CD14-positive monocyte (primary cell): ENCODE data around the gene KLC3. TPM values are rescaled to one million over a fixed set of nuclear protein-coding genes. Genes with fewer than 3 reads are reported as not detected.

ENCODE experiments used
- DNase-seq, 3 donors: peaks; one replicate each; pipeline ENCODE4 v3.0.0-alpha.2; 2011 to 2022
- H2AFZ ChIP-seq: 2 replicates; pipeline ENCODE4 v1.6.0; 2012; ENCODE audit warnings: mild to moderate bottlenecking, low read depth, low read length, inconsistent platforms; ENCODE audit not compliant: insufficient read depth, poor library complexity, severe bottlenecking
- H3K27ac ChIP-seq, 2 donors: 1 replicate in 1 of 2; 2 replicates in 1 of 2; pipeline ENCODE4 v1.5.1; 2012 to 2013; ENCODE audit warnings: low read length in 2 of 2, control low read depth in 1 of 2, inconsistent platforms in 1 of 2, low read depth in 1 of 2, mild to moderate bottlenecking in 1 of 2
- H3K27me3 ChIP-seq, 2 donors: one replicate each; pipeline versions ENCODE4 v1.6.0 to v1.6.1; 2011 to 2013; ENCODE audit warnings: low read length in 2 of 2; ENCODE audit not compliant: control insufficient read depth in 2 of 2, insufficient read depth in 2 of 2
- H3K36me3 ChIP-seq, 2 donors: replicated peaks in 1 of 2; 1 replicate in 1 of 2; 2 replicates in 1 of 2; pipeline versions ENCODE4 v1.5.1 to v1.6.1; 2012 to 2013; ENCODE audit warnings: low read length in 2 of 2, control low read depth in 1 of 2, inconsistent platforms in 1 of 2, mild to moderate bottlenecking in 1 of 2; ENCODE audit not compliant: insufficient read depth in 2 of 2, control insufficient read depth in 1 of 2
- H3K4me1 ChIP-seq, 2 donors: 1 replicate in 1 of 2; 2 replicates in 1 of 2; pipeline versions ENCODE4 v1.5.1 to v1.6.1; 2012 to 2013; ENCODE audit warnings: low read length in 2 of 2, control low read depth in 1 of 2, inconsistent platforms in 1 of 2, mild to moderate bottlenecking in 1 of 2, moderate library complexity in 1 of 2; ENCODE audit not compliant: insufficient read depth in 2 of 2, control insufficient read depth in 1 of 2
- H3K4me2 ChIP-seq: replicated peaks from 2 replicates; pipeline ENCODE3; 2012; ENCODE audit warnings: low read length, moderate library complexity, mild to moderate bottlenecking; ENCODE audit not compliant: poor library complexity, severe bottlenecking; ENCODE audit errors: extremely low read depth
- H3K4me3 ChIP-seq, 3 experiments: fragments of 200-600 bp in 1 of 3; sonication (generic) in 1 of 3; replicated peaks in 1 of 3; 1 replicate in 2 of 3; 2 replicates in 1 of 3; pipeline ENCODE4 v1.5.1; 2011 to 2013; ENCODE audit warnings: low read length in 3 of 3, mild to moderate bottlenecking in 3 of 3, control low read depth in 2 of 3, low read depth in 2 of 3, inconsistent platforms in 1 of 3, moderate library complexity in 1 of 3
- H3K79me2 ChIP-seq: 2 replicates; pipeline ENCODE4 v1.6.0; 2012; ENCODE audit warnings: mild to moderate bottlenecking, control low read depth, inconsistent platforms, low read length, moderate library complexity; ENCODE audit not compliant: insufficient read depth
- H3K9ac ChIP-seq: 2 replicates; pipeline ENCODE4 v1.6.0; 2017; ENCODE audit warnings: low read length, mild to moderate bottlenecking; ENCODE audit not compliant: insufficient read depth, poor library complexity, severe bottlenecking
- H3K9me3 ChIP-seq, 2 donors: replicated peaks in 1 of 2; 1 replicate in 1 of 2; 2 replicates in 1 of 2; pipeline versions ENCODE4 v1.5.1 to v1.6.1; 2012 to 2013; ENCODE audit warnings: low read length in 2 of 2, control low read depth in 1 of 2; ENCODE audit not compliant: control insufficient read depth in 1 of 2, insufficient read depth in 1 of 2
- H4K20me1 ChIP-seq: 2 replicates; pipeline ENCODE4 v1.6.0; 2012; ENCODE audit warnings: mild to moderate bottlenecking, low read length, control low read depth, moderate library complexity; ENCODE audit not compliant: insufficient read depth
- H3K27ac Mint-ChIP-seq, 7 donors: one replicate each; pipeline ENCODE4 v1.8.0; 2020; ENCODE audit warnings: mild to moderate bottlenecking in 7 of 7, mixed read lengths in 7 of 7, moderate library complexity in 6 of 7, inconsistent platforms in 2 of 7
- H3K27me3 Mint-ChIP-seq, 3 donors: one replicate each; pipeline ENCODE4 v1.8.0; 2021 to 2022; ENCODE audit warnings: low read depth in 3 of 3, mild to moderate bottlenecking in 3 of 3, mixed read lengths in 3 of 3, moderate library complexity in 3 of 3, inconsistent platforms in 1 of 3
- H3K36me3 Mint-ChIP-seq, 2 donors: one replicate each; pipeline ENCODE4 v1.8.0; 2020; ENCODE audit warnings: mixed read lengths in 2 of 2, inconsistent platforms in 1 of 2, mild to moderate bottlenecking in 1 of 2
- H3K4me1 Mint-ChIP-seq: one replicate; pipeline ENCODE4 v1.8.0; 2020; ENCODE audit warnings: mild to moderate bottlenecking, mixed read lengths
- H3K4me3 Mint-ChIP-seq, 2 donors: one replicate each; pipeline ENCODE4 v1.8.0; 2020; ENCODE audit warnings: mild to moderate bottlenecking in 2 of 2, mixed read lengths in 2 of 2, moderate library complexity in 1 of 2
- H3K9me3 Mint-ChIP-seq, 7 donors: one replicate each; pipeline ENCODE4 v1.8.0; 2020 to 2022; ENCODE audit warnings: mixed read lengths in 7 of 7, mild to moderate bottlenecking in 6 of 7, moderate library complexity in 6 of 7, inconsistent platforms in 2 of 7
- CTCF ChIP-seq: fragments of 200-600 bp; IDR thresholded peaks from one replicate; pipeline ENCODE4 v1.8.0; 2022; ENCODE audit warnings: antibody characterized with exemption, mild to moderate bottlenecking
- WGBS: methylation state at CpG from one replicate; pipeline ENCODE4 v1.1.5; 2013; ENCODE audit warnings: missing lambda C conversion rate; ENCODE audit not compliant: insufficient coverage; 5-methylcytosine and 5-hydroxymethylcytosine counted together
- intact Hi-C, 2 donors: fragments of 100-400 bp; cut with micrococcal nuclease; formaldehyde crosslinking; loops; one replicate each; pipeline versions ENCODE4 v1.15.0 to v1.15.1; 2023
- polyA plus RNA-seq, 3 donors: library from polyadenylated mRNA; depleted of rRNA in 1 of 3; unstranded in 2 of 3; stranded (reverse) in 1 of 3; fragments of 300-500 nt in 2 of 3; fragments of >200 nt in 1 of 3; fragmentation: Illumina TruSeq in 2 of 3; gene quantifications; 1 replicate in 2 of 3; 2 replicates in 1 of 3; pipeline ENCODE4 v1.2.3, GENCODE V29; 2012 to 2021

The KLC3 gene
- polyA plus RNA-seq, 3 donors: not detected

DNA sequence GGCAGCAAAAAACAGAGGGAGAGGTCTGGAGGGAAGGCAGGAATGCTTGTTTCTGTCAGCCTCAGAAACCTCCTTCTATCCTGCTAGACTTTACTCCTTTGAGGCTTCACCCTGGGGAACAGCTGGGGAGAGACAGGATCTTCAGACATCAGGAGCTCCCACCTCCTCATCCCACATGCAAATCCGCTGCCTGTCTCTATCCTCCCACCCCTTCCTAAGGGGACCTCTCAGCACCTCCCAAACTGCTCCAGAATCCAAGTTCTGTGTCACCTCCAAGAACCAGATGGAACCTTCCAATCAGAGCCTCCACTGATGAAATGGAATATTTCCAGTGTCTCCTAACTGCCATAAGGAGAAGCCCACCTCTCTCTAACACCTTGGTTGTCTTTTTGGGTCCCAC, 39.6 kb downstream of the KLC3 start:
- no peak for TF ChIP-seq CTCF
- intact Hi-C loops: no loop called here
- peaks cover 15% of the 10 kb centered on the region for H3K4me1 Mint-ChIP-seq
- no peaks in the 10 kb centered on the region for H3K79me2 ChIP-seq
- peaks cover 12 to 19% (median 16%) of the 10 kb centered on the region in 3 donors for H3K27me3 Mint-ChIP-seq
- H3K36me3 ChIP-seq: no peaks in the 10 kb centered on the region
- H3K9me3 ChIP-seq: peaks cover 0 to 3% of the 10 kb centered on the region in 2 donors
- H3K36me3 Mint-ChIP-seq: no peaks in the 10 kb centered on the region
- no peaks in the 10 kb centered on the region for H4K20me1 ChIP-seq
- 100% methylated on average over 1 of the region's 1 CpG for WGBS
- no peak overlapping the region for H3K4me3 ChIP-seq
- H3K4me3 Mint-ChIP-seq: no peak overlapping the region
- H3K27ac ChIP-seq: no peak overlapping the region
- H3K4me1 ChIP-seq: peaks cover 0 to 14% of the 10 kb centered on the region in 2 donors
- H3K9me3 Mint-ChIP-seq: peaks cover 0 to 5% (median 0%) of the 10 kb centered on the region in 7 donors
- no peak for DNase-seq
- no peak overlapping the region for H3K9ac ChIP-seq
- H3K27ac Mint-ChIP-seq: peak overlapping the region in 1 of 7 donors; percentile 40
- H2AFZ ChIP-seq: no peak overlapping the region
- peaks cover 3 to 9% of the 10 kb centered on the region in 2 donors for H3K27me3 ChIP-seq
- no peak overlapping the region for H3K4me2 ChIP-seq

DNA sequence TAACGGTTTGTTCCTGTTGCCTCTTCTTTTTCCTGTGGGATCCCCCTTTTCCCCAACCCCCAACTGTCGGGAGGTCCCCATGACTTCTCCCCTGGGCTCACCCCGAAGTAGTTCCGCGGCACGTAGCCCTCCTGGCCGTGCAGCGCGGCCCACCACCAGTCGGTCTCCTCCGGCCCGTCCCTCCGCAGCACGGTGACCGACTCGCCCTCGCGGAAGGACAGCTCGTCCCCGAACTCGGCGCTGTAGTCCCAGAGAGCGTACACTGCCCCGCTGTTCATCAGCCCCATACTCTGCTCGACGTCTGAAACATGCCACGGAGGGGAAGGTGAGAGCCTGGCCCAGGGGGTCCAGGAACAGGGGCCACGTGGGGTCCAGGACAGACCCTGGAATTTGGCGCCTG, 41.9 kb downstream of the KLC3 start:
- Histone ChIP-seq H4K20me1 (no peaks in the 10 kb centered on the region), H3K79me2 (no peaks in the 10 kb centered on the region), H2AFZ (no peak overlapping the region), H3K36me3 (no peaks in the 10 kb centered on the region), H3K9ac (no peak overlapping the region), H3K4me3 (no peak overlapping the region), H3K9me3 (peaks cover 0 to 8% of the 10 kb centered on the region in 2 donors), H3K4me1 (peaks cover 0 to 21% of the 10 kb centered on the region in 2 donors), H3K27me3 (peaks cover 17 to 30% of the 10 kb centered on the region in 2 donors), H3K27ac (no peak overlapping the region), H3K4me2 (no peak overlapping the region)
- H3K36me3 Mint-ChIP-seq: no peaks in the 10 kb centered on the region
- no peak for DNase-seq
- H3K9me3 Mint-ChIP-seq: peaks cover 0 to 11% (median 0%) of the 10 kb centered on the region in 7 donors
- 80% methylated on average over 27 of the region's 29 CpGs for whole genome bisulfite sequencing
- H3K27ac Mint-ChIP-seq: peak overlapping the region in 1 of 7 donors; percentile 69
- intact Hi-C loops: no loop called here
- H3K27me3 Mint-ChIP-seq: peaks cover 36 to 39% (median 36%) of the 10 kb centered on the region in 3 donors
- peaks cover 19% of the 10 kb centered on the region for H3K4me1 Mint-ChIP-seq
- TF ChIP-seq CTCF: no peak
- peak overlapping the region in 1 of 2 donors; percentile 48 for H3K4me3 Mint-ChIP-seq
